OCI-M2 (cell line): ENCODE data around the gene PTGER4.

ENCODE experiments used
- DNase-seq: peaks from one replicate; lab custom pipeline; 2025; ENCODE audit not compliant: unreplicated experiment; lab: John Stamatoyannopoulos, UW

PTGER4 gene

GRCh38 chr5:40669606-40670390 is 9.9 kb upstream of the PTGER4 start:
- no peak for DNase-seq

- DNase-seq = no peak
Observed at GRCh38 chr5:40672425-40672824, 7.3 kb upstream of the PTGER4 start.

- no peak for DNase-seq
Observed at GRCh38 chr5:40674661-40675235, 5.0 kb upstream of the PTGER4 start.

GRCh38 chr5:40675396-40676133 is 4.2 kb upstream of the PTGER4 start:
- DNase-seq = no peak

GRCh38 chr5:40676613-40677343 is 2.9 kb upstream of the PTGER4 start:
- DNase-seq = no peak

- DNase-seq = no peak
Observed at GRCh38 chr5:40677456-40677855, 2.3 kb upstream of the PTGER4 start.

GRCh38 chr5:40678026-40678425 is 1.7 kb upstream of the PTGER4 start:
- no peak for DNase-seq

- DNase-seq = no peak
Observed at GRCh38 chr5:40678460-40679147, 1.1 kb upstream of the PTGER4 start.

GRCh38 chr5:40679148-40679912 is 385 bp upstream of the PTGER4 start:
- no peak for DNase-seq

- no peak for DNase-seq
Observed at GRCh38 chr5:40680741-40681362, 1.1 kb downstream of the PTGER4 start.

GRCh38 chr5:40681363-40682153 is 1.8 kb downstream of the PTGER4 start:
- no peak for DNase-seq

- DNase-seq = no peak
Observed at GRCh38 chr5:40682154-40683017, 2.7 kb downstream of the PTGER4 start.

- no peak for DNase-seq
Observed at GRCh38 chr5:40683305-40683704, 3.6 kb downstream of the PTGER4 start.

GRCh38 chr5:40685193-40685592 is 5.5 kb downstream of the PTGER4 start:
- DNase-seq = no peak

- DNase-seq = no peak
Observed at GRCh38 chr5:40685976-40686486, 6.3 kb downstream of the PTGER4 start.

- no peak for DNase-seq
Observed at GRCh38 chr5:40687321-40687720, 7.6 kb downstream of the PTGER4 start.

GRCh38 chr5:40688127-40688761 is 8.5 kb downstream of the PTGER4 start:
- DNase-seq = peak; percentile 55
